ENCODE data around the gene LTB. TPM values are rescaled to one million over a fixed set of nuclear protein-coding genes. Genes with fewer than 3 reads are reported as not detected.
A peak's percentile ranks its signal among the peaks of the same experiment; 100 is the strongest.

The LTB gene
- total and polyA plus RNA-seq, 9 of the 15 experiments (the other 6 are each of a cell fraction or from before 2014, with no cell fraction given) = 0.07 to 0.51 TPM; not detected in 7

DNA sequence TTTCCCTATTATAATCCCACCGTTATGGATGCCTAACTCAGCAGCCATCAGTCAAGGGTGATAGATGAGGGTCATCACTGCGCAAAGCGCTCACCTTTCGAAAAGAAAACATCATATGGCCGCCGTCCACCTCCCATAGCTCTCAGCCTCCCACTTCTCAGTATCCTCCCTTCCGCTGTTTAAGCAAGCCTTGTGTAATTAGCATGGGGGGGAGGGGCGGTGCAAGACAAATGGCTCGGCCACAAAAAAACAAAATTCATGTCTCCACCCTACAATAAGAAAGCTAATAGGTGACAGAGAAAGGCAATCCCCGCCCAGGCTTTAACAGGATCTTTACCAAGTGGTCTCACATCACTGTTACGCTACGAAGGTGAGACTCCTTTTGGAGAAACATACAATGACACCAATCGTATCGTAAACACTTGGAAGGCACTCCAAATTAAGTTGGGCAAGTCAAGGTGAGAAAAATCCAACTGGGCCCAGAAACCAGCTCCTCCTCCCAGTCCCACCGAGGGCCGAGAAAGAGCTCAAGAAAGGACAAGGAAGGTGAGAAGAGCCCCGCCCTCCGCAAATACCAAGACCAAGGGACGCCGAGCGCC is 41.1 kb downstream of the LTB start (continued):
- TF ChIP-seq, protein P1, sequence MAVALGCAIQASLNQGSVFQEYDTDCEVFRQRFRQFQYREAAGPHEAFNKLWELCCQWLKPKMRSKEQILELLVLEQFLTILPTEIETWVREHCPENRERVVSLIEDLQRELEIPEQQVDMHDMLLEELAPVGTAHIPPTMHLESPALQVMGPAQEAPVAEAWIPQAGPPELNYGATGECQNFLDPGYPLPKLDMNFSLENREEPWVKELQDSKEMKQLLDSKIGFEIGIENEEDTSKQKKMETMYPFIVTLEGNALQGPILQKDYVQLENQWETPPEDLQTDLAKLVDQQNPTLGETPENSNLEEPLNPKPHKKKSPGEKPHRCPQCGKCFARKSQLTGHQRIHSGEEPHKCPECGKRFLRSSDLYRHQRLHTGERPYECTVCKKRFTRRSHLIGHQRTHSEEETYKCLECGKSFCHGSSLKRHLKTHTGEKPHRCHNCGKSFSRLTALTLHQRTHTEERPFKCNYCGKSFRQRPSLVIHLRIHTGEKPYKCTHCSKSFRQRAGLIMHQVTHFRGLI (CRISPR knock-in tag; IDR thresholded peaks at IDR 0.05) = 0 out of 2 replicates have a peak, but pooled peaks have one; percentile 9
- no peak for TF ChIP-seq TBP (optimal IDR thresholded peaks at IDR 0.05; ENCODE audit: low read depth, low read length)
- TF ChIP-seq NFIC (IDR thresholded peaks at IDR 0.05) = no peak
- TF ChIP-seq ETS2 (tag; IDR thresholded peaks at IDR 0.05; ENCODE audit: borderline replicate concordance, poor library complexity, severe bottlenecking) = no peak
- TF ChIP-seq ELF1 (tag; IDR thresholded peaks at IDR 0.05) = no peak
- no peak for TF ChIP-seq CHCHD3 (CRISPR knock-in tag; IDR thresholded peaks at IDR 0.05)
- TF ChIP-seq NUFIP1 (IDR thresholded peaks at IDR 0.05; ENCODE audit: partially characterized antibody) = no peak
- no peak for TF ChIP-seq RBM39 (optimal IDR thresholded peaks at IDR 0.05; ENCODE audit: low read depth, low read length)
- TF ChIP-seq PRPF4 (IDR thresholded peaks at IDR 0.05; ENCODE audit: insufficient read depth, low read depth, low read length, poor library complexity, severe bottlenecking) = no peak
- TF ChIP-seq ARID1B (IDR thresholded peaks at IDR 0.05) = no peak
- no peak for TF ChIP-seq TAF15 (IDR thresholded peaks at IDR 0.05; ENCODE audit: low read depth, low read length)
- TF ChIP-seq KLF10 (CRISPR knock-in tag; IDR thresholded peaks at IDR 0.05) = no peak
- TF ChIP-seq POLR2B (IDR thresholded peaks at IDR 0.05; ENCODE audit: low read depth, partially characterized antibody) = no peak
- no peak for TF ChIP-seq ZNF79 (CRISPR knock-in tag; IDR thresholded peaks at IDR 0.05; ENCODE audit: low read depth)
- no peak for TF ChIP-seq RBM15 (IDR thresholded peaks at IDR 0.05; ENCODE audit: insufficient read depth, low read length)
- peak in 1 of 3 experiments; percentile 58 for TF ChIP-seq YY1 (IDR thresholded peaks at IDR 0.05; ENCODE audit: borderline replicate concordance in 1 of 3, control insufficient read depth in 1 of 3, extremely low read depth in 1 of 3, insufficient read depth in 3 of 3, insufficient read length in 1 of 3, insufficient replicate concordance in 2 of 3, low read depth in 1 of 3, low read length in 2 of 3)
- no peak for TF ChIP-seq HNRNPK (IDR thresholded peaks at IDR 0.05; ENCODE audit: low read depth, low read length, poor library complexity, severe bottlenecking)
- TF ChIP-seq ARID3B (CRISPR knock-in tag; IDR thresholded peaks at IDR 0.05; ENCODE audit: borderline replicate concordance) = no peak
- no peak for TF ChIP-seq RBFOX2 (IDR thresholded peaks at IDR 0.05; ENCODE audit: low read depth, low read length)
- TF ChIP-seq BACH1 (tag; IDR thresholded peaks at IDR 0.05) = no peak; the same call in 1 of the 2 replicates
- TF ChIP-seq ASH1L (IDR thresholded peaks at IDR 0.05; ENCODE audit: borderline replicate concordance, low read depth, partially characterized antibody) = no peak
- no peak for TF ChIP-seq ZNF174 (CRISPR knock-in tag; IDR thresholded peaks at IDR 0.05)
- TF ChIP-seq, protein P2, sequence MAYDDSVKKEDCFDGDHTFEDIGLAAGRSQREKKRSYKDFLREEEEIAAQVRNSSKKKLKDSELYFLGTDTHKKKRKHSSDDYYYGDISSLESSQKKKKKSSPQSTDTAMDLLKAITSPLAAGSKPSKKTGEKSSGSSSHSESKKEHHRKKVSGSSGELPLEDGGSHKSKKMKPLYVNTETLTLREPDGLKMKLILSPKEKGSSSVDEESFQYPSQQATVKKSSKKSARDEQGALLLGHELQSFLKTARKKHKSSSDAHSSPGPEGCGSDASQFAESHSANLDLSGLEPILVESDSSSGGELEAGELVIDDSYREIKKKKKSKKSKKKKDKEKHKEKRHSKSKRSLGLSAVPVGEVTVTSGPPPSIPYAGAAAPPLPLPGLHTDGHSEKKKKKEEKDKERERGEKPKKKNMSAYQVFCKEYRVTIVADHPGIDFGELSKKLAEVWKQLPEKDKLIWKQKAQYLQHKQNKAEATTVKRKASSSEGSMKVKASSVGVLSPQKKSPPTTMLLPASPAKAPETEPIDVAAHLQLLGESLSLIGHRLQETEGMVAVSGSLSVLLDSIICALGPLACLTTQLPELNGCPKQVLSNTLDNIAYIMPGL (CRISPR knock-in tag; IDR thresholded peaks at IDR 0.05) = no peak; the same call in 1 of the 2 replicates
- peak; percentile 65; the same call in 1 of the 2 replicates for TF ChIP-seq MIER1 (IDR thresholded peaks at IDR 0.05; ENCODE audit: low read depth)

All from K562 (cell line).